ENCODE results near the gene ANKMY1. TPM values are rescaled to one million over a fixed set of nuclear protein-coding genes. Genes with fewer than 3 reads are reported as not detected.

Gene ANKMY1
- total RNA-seq, 1 donor from 2014 or later = 5.1 TPM

DNA sequence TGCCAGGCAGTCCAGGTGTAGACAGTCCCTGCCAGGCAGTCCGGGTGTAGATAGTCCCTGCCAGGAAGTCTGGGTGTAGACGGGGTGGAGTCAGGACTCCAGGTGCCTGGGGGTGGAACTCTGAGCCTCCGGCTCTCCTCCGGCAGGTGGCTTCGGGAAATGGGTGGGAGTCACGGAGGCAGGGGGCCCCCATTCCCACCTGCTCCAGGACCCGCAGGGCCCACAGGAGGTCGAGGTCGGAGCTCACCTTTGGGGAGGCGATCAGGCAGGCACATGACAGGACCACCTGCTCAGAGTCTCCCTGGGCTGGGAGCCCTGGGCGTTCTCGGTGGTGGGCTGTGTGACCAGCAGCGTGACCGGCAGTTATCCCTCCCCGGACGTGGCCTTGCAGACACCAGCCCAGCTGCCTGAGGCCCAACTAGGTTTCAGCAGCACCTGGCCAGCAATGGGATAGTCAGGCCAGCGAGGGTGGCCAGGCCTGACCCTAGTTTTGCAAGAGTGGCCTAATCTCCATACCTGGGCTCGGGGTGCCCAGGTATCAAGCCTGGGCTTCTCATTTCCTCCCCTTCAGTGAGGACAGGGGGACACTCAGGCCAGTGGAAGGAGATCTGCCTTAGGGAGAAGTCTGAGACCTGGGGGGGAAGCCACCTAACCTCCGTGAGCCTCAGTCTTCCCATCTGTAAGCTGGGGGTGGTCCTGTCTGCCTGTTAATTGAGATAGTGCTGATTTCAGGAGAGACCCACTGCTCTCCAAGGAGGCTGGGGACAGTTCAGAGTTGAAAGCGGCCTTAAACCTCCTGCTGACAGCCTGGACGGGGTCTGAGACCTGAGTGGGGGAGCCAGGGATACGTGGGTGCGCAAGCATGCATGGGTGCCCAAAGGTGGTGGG lies 109.2 kb downstream of the ANKMY1 start:
- intact Hi-C loops (cut with micrococcal nuclease) = no loop called here
- DNase-seq (no peak), ATAC-seq (no peak)

- ATAC-seq = no peak
- no peak for DNase-seq
- intact Hi-C loops (cut with micrococcal nuclease) = no loop called here
Observed at GRCh38 chr2:240447934-240448333, 109.9 kb downstream of the ANKMY1 start.

GRCh38 chr2:240447331-240447730 lies 110.5 kb downstream of the ANKMY1 start:
- DNase-seq (no peak), ATAC-seq (no peak)
- intact Hi-C loops (cut with micrococcal nuclease) = no loop called here

DNA sequence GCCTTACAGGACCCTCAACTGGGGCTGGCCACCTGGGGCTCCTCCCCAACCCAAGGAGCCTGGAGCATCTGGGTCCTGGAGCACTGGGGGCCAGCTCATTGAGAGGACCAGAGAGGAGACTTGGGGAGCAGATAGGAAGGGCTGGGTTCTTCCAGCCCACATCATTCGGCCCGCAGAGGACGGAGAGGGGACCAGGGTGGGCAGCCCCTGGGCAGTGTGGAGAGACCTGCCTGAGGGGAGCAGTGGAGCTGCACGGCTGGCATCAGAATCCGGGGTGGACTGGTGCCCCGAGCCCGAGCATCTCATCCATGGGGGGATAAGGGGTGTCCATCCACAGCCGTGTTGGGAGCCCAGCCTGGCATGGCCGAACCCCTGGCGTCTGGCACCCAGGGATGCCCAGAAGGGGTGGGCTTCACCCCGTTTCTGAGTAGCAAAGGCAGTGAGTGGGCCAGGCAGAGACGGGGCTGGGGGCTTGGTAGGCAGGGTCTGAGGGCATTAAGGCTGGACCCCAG lies 111.1 kb downstream of the ANKMY1 start:
- DNase-seq = no peak
- no peak for ATAC-seq
- intact Hi-C loops (cut with micrococcal nuclease) = no loop called here

DNA sequence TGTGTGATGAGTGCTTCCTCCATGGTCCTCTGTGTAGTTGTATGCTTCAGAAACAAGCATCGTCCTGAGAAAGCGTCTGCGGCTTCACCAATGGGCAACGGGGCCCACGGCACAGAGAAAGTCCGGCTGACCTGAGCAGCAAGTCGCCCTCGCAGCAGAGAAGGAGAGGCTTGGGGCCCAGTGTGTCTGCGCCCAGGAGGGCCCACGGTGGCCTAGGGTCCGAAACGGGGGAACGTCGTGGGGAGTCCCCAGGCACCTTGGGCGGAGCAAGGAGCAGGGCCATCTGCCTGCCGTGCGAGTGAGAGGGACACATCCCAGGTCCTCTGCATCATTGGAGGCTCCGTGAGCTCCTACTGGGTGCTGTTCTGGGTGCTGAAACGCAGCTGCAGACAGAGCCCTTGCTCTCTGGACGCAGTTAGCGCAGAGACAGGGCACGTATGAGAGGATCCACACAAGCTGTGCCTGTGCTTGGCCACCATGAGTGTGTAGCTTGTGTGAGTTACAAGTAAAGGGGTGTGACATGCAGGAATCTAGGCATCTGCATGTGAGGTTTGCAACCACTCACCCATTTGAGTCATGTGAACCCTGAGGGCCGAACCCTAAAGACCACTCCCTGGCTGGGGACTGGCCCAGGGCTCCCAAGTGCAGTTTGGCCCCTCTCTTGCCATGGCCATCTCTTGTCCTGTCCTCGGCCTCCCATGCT lies 111.7 kb downstream of the ANKMY1 start:
- DNase-seq (no peak), ATAC-seq (no peak)
- intact Hi-C loops (cut with micrococcal nuclease) = no loop called here

DNA sequence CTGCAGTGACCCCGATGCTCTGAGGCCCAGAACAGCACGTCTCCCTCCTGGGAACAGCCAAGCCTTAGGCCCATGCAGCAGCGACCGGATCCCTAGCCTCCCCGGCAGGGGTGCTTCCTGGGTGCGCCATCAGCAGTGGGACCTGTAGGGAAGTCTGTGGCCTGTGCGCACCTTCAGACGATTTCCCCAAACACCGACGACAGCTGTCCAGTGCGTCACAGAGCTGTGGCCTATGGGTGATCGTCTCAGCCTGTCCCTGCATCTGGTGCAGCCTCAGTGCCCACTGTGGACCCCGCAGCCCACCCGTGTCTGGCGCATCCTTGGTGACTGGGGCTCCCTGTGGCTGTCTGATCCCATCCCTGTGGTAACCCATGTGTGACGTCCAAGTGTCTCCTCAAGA lies 113.3 kb downstream of the ANKMY1 start:
- ATAC-seq = no peak
- no peak for DNase-seq
- intact Hi-C loops (cut with micrococcal nuclease) = no loop called here

DNA sequence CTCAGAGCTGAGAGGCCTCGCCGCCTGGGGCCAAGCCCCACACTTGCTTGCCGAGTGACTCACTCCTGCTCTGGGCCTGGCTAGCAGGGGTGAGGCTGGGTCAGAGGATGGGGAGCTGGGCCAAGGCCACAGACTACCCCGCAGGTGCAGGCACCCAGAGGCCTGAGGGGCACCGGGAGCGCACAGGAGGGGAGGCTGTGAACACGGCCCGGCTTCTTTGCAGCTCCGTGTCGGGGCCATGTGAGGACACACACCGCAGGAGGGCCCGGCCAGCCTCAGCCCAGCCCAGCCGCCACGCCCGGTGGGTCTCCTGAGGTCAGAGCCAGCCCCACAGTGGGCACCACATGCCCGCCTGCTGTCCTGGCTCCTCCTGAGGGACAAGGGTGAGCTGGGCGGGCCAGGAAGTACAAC lies 113.9 kb downstream of the ANKMY1 start:
- intact Hi-C loops (cut with micrococcal nuclease) = no loop called here
- DNase-seq = no peak
- ATAC-seq = peak; percentile 50

DNA sequence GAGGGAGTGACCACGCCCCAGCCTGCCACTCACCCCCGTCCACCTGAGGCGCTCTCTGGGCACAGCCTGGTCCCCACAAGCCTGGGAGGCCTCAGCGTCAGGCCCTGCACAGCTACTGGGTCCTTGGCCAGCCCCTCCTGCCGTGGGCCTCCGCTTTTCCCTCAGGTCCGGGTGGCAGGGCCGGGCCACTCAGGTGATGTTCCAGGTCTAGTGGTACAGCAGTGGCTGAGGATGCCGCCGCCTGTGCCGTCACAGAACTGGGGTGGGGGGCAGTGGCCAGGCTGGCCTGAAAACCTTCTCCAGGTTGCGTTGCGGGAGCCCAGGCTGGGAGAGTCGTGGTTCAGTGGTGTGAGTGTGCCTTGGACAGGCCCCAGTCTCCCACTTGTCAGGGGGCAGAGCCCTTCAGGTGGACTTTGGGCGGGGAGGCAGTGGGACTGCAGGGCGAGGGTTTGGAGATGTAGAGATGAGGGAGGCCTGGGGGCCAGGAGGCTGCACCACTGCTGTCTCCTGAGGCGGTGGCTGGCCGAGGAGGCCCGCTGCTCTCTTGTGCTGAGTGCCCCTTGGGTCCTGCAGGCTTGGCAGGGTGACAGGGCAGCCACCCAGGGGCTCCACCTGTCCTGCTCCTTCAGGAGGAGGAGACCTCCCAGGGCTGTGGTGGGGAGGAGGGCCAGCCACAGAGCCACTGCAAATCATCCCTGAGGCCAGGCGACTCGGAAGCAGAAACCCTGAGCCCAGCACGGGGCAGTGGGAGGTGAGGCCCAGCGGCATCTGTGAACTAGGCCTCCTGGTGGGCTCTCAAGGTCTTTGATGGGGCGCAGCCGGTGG lies 114.7 kb downstream of the ANKMY1 start:
- DNase-seq = no peak
- no peak for ATAC-seq
- intact Hi-C loops (cut with micrococcal nuclease) = no loop called here

DNA sequence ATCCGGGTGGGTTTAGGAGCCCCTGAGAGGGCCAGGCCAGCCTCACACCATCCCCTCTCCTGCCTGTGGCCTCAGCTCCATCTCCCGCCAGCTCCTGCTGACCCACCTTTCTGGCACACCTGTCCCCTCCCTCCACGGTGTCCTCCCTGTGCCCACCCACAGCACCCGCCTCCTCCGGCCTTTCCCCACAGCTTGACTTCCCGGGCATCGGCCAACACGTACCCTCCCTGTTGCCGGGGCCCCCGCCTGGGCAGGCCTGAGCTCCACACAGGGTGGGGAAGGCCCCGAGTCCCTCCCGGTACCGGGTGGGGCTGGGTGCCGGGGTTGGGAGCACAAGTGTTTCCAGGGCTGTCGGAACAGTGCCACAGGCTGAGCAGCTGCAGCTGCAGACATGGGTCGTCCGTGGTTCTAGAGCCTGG lies 115.8 kb downstream of the ANKMY1 start:
- intact Hi-C loops (cut with micrococcal nuclease) = no loop called here
- peak; percentile 31 for DNase-seq
- ATAC-seq = no peak

- DNase-seq (peak; percentile 26), ATAC-seq (no peak)
- intact Hi-C loops (cut with micrococcal nuclease) = no loop called here
Observed at GRCh38 chr2:240441326-240441992, 116.3 kb downstream of the ANKMY1 start.

DNA sequence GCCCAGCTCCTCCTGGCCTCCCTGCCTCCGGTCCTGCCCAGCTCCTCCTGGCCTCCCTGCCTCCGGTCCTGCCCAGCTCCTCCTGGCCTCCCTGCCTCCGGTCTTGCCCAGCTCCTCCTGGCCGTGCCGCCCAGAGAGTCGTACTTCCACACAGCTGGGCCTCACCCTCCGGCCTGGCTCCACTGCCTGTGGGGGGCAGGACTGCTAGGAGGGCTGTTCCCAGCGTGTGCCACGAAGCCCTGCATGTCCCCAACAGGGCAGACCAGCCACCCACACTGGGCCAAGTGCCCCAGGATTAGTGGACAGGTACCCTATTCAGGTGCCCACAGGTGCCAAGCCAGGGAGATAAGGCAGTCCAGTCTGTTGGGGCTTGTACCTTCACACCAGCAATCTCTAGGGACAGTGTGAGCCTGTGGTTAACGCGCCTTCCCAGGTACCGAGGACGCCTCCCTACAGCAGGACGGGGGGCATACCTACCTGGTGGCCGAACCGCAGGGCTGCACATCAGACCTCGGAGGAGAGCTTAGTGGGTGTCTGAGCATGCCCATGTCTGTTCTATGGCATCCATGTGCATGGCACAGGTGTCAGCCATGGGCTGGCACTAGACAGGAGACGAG lies 117.0 kb downstream of the ANKMY1 start:
- ATAC-seq = no peak
- intact Hi-C loops (cut with micrococcal nuclease) = no loop called here
- peak; percentile 15 for DNase-seq

DNA sequence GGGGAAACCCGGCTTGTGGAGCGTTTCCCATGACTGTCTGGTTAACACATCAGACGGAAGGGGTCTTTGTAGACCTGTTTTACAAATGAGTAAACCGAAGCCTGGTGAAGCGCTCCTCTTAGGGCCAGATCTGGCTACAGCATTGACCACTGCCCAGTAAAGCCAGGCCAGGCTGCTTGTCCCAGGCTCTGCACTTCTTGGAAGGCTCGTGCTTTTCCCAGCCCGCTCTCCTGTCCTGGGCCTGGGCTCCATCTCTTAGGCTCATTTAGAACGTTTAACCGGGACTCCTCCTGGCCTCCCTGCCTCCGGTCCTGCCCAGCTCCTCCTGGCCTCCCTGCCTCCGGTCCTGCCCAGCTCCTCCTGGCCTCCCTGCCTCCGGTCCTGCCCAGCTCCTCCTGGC lies 117.5 kb downstream of the ANKMY1 start:
- DNase-seq (no peak), ATAC-seq (no peak)
- intact Hi-C loops (cut with micrococcal nuclease) = no loop called here

GRCh38 chr2:240439698-240440151 lies 118.1 kb downstream of the ANKMY1 start:
- intact Hi-C loops (cut with micrococcal nuclease) = loop anchor here (5.0 kb wide), 1 partner anchor 207 kb away; no protein-coding TSS in a partner anchor
- DNase-seq = peak; percentile 20
- no peak for ATAC-seq

DNA sequence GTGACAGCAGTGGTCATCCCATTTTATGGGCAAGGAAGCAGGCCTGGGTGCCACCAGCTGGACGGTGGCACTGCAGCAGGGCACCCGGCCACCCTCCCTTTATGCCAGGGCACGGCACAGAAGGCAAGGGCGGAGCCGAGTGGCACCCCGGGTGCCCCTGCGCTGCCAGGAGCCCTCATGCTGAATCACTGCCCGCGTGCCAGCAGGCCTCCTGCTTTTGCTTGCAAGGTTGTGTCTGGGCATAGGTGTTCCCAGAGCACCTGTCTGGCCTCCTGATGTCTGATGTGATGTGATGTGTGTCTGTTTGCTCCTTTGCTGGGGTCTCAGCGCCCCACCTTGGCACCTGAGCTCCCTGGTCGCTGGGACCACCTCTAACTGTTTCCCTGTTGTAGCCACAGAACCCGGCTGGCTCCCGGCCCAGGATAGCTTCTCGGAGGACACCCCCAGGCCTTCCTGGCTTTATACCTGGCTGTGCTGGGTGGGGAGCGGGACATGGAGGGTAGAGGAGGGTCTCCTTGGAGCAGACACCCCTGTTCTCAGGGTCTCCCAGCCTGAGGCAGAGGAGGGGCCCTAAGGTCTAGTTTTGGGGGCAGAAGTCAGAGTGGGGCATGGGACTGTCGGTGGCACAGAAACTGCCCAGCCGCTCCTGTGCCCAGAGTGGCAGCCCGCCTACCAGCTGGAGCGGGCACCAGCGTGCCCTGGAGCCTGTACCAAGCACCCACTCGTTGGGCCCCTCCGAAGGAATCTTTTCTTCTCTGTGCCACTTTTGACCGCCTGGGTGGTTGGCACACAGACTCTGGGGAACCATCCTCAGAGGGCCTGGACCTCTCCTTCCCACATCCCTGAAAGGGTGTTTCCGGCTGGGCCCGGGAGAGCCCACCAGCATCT lies 118.7 kb downstream of the ANKMY1 start:
- peak; percentile 75 for DNase-seq
- intact Hi-C loops (cut with micrococcal nuclease) = loop anchor here (5.0 kb wide), 1 partner anchor 207 kb away; no protein-coding TSS in a partner anchor
- ATAC-seq = peak; percentile 41

- DNase-seq (peak; percentile 87), ATAC-seq (peak; percentile 68)
- intact Hi-C loops (cut with micrococcal nuclease) = loop anchor here (5.0 kb wide), 1 partner anchor 206 kb away; no protein-coding TSS in a partner anchor
Observed at GRCh38 chr2:240437861-240438809, 119.7 kb downstream of the ANKMY1 start.

GRCh38 chr2:240437551-240437860 lies 120.3 kb downstream of the ANKMY1 start:
- DNase-seq = peak; percentile 25
- no peak for ATAC-seq
- intact Hi-C loops (cut with micrococcal nuclease) = loop anchor here (5.0 kb wide), 1 partner anchor 205 kb away; no protein-coding TSS in a partner anchor
